Measurements from ENCODE around the gene EDN1.

Gene EDN1

DNA sequence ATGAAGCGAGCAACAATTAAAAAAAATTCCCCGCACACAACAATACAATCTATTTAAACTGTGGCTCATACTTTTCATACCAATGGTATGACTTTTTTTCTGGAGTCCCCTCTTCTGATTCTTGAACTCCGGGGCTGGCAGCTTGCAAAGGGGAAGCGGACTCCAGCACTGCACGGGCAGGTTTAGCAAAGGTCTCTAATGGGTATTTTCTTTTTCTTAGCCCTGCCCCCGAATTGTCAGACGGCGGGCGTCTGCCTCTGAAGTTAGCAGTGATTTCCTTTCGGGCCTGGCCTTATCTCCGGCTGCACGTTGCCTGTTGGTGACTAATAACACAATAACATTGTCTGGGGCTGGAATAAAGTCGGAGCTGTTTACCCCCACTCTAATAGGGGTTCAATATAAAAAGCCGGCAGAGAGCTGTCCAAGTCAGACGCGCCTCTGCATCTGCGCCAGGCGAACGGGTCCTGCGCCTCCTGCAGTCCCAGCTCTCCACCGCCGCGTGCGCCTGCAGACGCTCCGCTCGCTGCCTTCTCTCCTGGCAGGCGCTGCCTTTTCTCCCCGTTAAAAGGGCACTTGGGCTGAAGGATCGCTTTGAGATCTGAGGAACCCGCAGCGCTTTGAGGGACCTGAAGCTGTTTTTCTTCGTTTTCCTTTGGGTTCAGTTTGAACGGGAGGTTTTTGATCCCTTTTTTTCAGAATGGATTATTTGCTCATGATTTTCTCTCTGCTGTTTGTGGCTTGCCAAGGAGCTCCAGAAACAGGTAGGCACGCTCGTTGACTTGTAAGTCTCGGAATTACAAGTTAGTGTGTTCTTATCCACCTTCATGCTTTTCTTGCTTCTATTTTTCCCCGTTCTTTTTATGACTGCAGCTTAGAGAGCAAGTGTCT lies at the start of gene EDN1:
EDN1 (plus strand) TSS at position 429 of the 888 bp plus-strand sequence; CDS start at position 698, 269 bp downstream.
- peak; percentile 39 for DNase-seq

DNA sequence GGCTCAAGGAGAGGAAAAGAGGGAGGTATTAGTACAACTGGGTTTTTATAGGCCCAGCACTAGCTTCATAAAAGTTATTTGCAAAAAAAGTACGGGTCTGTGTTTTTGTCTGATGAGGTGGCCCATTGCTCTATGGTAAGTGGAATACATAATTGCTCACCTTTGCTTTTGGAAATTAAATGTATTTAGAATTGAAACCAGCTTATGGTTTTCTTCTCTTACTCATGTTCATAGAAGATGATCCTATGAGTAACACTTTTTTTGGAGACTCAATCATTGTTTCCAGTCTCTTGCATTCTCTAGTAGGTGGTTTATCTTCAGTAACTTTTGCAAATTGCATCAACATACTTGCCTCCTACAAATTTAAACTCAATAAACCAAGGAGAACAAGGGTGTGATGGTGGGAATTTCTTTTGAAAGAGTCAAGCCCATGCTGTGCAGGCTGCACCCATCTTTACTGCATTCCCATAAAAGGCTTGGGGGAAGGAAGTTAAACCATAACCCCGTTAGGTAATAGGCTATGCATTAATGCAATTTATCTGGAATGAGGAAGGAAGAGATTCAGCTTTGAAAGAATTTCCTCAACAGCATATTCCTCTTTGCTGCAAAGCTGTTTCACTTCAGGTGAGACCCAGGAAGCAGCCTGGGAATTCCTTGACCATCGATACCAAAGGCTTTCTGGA lies 48.5 kb upstream of the EDN1 start:
- no peak for DNase-seq

DNA sequence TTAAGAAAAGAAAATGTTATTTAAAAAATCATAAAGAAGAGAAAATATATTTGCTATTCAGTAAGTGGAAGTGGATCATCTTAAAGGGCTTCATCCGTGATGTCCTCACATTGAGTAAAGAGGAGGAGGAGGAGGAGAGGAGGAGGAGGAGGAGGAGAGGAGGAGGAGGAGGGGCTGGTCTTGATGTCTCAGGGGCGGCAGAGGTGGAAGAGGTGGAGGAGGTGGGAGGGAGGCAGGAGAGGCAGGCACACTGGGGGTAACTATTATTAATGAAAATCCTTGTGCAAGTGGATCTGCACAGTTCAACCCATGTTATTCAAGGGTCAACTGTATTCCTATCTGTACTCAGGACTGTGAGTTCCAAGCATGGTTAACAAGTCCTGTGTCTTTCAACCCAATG lies 47.0 kb upstream of the EDN1 start:
- DNase-seq: no peak

DNA sequence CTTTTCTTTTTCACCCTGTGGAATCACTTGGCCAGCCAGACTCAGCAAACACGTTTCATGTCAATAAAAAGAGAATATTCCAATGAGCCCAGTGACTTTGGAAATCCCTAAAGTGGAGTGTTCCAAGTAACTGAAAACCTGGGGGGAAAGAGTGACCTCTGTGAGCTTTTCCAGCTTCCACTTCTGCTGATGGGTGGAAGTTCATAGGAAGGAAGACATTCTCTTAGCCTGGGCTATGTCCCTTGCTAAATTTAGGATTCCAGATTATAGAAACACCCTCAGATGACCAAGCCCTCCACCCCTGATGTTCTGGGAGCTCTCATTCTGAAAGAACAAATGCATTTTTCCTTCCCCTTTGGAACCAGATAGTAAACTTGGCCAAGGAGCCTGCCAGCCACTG lies 44.8 kb upstream of the EDN1 start:
- no peak for DNase-seq

DNA sequence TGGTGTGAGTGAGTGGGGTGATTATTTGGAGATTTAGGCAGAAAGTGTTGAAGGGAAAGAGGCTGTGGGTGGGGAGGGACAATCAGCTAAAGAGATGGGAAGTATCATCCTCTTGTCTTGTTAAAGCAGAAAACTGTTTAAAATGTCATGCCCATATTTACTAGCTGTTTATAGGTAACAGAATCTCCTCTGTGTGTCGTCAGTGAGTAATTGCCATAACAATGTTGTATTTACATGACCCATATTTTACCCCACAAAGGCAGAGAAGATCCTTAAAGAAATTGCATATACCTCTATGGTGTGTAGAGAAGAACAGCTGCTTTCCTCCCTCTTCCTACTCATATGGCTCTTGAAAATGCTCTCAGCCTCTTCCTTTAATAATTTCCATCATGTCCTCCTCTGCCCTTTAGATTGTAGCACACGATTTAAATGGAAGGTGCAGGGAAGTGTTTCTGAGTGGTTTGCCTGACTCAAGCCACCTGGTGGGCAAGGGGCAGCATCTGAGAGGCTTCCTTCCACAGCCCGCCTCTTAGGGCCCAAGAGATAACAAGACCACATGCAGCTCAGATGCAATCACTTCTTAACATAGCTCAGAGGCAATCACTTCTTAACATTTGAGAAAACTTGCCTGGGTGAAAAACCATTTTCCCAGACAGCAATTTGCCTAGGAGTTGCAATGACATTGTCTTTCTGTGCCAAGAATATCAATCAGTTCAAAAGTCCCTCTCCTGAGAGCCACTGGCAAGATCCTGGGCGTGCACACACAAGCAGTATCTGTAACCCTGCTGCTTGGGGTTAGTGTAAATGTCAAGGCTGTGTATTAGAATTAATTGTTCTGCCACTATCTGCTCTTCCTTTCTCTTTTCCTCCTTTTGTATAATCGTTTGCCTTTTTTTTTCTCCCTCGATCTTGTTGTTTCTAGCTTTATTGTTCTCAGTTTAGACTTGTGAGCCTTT lies 44.1 kb upstream of the EDN1 start:
- no peak for DNase-seq

DNA sequence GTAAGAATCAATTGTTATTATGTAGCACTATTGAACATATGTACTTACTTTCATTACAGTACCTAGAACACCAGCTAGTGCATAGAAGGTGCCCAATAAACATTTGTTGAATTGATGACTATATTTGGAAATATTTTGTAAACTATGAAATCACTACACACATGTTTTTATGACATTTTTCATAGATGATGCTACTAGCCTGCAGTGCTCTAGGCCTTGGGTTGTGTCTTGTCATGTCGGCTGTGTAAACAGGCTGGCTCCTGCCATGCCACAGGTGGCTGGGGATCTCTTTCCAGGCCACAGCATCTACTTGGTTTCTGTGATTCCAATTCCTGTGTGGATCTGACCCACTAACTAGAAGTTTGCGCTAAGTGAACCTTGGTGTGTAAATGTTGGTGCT lies 43.3 kb upstream of the EDN1 start:
- no peak for DNase-seq

DNA sequence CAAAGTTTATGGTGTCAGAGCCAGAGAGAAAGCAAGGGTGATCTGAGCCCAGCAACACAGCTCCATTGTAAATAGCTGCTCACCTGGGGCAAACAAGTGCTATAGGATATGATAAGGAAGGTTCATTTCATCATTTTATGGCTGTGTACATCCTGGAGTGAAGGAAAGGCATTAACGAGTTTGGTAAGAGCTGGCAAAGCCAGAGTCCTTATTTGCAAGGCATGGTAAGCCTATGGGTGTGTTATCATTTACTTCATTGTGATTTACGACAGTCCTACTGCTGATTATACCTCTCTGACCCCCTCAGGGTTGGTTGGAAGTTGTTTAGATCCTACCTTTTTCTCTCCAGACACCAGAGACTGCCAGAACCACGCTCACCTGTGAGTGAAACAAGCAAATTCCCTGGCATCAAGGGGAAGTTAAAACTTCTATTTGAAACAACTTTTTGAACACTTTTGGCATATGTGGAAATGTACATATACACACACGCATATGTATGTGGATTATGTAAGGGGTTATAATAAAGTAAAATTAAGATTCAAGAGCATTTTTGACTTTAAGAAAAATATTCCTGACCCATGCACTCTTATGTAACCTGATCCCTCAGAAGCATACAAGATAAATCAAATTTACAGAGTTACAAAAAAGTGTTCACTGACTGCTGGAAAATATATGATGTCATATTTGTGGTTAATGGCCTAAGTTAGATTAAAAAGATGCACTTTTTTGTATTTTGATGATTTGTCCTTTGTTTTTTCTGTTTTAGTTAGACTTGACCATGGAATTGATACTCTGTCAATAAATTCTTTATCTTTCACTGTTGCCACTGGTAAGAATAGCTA lies 40.4 kb upstream of the EDN1 start:
- no peak for DNase-seq

DNA sequence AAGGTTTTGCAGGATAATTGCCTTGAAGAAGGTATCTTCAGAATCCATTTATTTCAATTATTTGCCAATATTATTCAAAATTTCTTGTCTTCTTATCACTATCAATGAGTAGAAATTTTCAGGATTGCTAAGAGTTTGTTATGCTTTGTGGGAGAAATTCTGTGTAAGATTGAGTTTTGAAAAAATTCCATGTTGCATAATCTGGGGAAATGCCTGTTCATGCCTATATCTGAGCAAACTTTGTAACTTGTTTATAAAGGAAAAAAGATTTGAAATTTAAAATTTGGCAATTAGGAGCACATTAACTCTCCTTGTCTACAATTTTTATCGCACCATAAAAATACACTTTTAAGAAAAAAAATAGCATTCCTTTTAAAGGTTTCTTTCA lies 39.8 kb upstream of the EDN1 start:
- no peak for DNase-seq

DNA sequence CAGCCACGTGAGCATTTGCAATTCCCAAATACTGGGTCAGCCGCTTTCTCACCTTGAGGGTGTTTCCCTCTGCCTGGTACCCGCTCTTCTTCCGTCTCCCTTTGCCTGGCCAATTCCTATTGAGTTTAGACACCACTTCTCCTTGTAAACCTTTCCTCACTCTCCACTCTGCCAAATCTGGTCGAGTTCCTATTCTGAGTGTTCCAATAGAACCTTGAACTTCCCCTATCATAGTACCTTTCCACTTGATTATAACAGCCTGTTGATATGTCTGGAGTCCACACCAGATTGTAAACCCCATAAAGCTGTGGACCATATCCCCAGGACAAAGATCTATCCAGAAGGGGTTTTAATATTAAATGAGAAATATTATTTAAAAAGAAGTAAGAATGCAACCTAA lies 36.0 kb upstream of the EDN1 start:
- no peak for DNase-seq

DNA sequence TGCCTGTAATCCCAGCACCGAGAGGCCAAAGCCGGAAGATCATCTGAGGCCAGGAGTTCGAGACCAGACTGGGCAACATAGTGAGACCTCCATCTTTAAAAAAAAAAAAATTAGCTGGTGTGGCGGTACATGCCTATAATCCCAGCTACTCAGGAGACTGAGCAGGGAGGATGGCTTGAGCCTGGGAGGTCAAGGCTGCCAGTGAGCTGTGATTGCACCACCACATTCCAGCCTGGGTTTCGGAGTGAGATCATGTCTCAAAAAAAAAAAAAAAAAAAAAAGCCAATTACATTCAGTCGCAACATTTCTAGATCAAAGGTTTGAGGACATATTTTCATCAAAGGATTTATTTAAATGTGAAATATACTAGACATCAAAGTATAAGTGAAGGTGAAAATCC lies 32.0 kb upstream of the EDN1 start:
- no peak for DNase-seq

DNA sequence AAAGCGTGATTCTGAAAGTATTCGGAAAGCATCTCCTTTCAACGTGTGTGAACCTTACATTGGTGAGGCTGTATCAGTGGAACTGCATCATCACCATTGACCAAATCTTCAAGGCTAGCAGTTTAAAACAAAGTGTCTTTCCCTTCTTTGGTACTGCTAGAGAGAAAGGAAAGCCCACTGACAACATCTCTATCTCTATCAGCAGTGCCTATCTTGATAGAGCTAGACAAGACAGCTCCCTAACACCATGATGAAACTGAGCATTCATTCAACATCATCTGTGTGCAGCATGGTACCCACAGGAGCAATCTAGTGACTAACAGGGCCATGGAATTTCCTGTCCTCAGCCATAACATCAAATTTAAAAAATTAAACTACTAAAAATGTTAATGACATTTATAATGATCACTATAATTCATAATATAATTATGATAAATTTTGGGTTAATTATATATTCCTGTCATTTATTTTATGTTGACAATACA lies 31.5 kb upstream of the EDN1 start:
- no peak for DNase-seq

DNA sequence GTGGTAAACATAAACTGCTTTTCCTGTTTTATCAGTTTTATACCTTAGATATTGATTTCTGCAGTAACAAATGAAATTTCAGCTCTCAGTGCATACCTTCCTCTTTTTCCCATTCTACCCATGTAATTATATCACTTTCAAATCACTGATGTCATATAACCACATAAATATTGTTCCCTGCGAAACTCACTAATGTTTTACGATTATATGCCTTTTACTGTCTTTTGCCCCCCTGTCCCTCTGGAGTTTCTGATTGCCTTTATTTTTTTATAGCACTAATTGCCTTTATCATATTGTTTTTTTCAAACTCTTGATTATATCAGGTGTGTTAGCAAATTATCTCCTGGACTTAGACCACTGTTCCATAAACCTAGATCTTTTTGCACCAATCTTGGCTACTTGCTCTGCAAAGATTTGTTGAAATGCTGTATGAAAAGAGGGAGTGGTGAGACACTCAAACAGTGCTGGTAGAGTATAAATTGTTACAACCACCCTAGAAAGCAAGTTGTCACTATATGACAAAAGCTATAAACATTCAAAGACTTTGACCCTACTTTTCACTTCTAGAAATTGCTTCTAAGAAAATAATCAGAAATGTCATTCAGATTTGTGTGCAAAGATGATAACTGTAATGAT lies 29.6 kb upstream of the EDN1 start:
- DNase-seq: no peak

DNA sequence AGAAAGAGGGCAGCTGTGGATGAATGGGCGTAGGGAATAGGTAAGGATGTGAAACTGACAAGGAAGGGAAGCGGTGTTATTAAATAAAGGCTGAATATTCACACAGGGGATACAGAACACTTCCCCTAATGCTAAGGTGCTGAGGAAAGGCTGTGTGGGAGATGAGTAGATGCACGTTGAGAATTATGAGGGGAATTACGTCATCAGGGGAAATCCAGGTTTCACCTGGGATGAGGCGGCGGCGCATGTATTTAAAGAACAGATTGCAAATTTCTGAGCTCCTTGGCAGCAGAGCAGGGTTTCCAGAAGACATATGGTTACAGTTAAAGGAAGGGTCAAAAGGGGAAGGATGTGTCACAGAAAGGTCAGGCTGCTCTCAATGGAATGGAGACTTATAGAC lies 28.7 kb upstream of the EDN1 start:
- no peak for DNase-seq

DNA sequence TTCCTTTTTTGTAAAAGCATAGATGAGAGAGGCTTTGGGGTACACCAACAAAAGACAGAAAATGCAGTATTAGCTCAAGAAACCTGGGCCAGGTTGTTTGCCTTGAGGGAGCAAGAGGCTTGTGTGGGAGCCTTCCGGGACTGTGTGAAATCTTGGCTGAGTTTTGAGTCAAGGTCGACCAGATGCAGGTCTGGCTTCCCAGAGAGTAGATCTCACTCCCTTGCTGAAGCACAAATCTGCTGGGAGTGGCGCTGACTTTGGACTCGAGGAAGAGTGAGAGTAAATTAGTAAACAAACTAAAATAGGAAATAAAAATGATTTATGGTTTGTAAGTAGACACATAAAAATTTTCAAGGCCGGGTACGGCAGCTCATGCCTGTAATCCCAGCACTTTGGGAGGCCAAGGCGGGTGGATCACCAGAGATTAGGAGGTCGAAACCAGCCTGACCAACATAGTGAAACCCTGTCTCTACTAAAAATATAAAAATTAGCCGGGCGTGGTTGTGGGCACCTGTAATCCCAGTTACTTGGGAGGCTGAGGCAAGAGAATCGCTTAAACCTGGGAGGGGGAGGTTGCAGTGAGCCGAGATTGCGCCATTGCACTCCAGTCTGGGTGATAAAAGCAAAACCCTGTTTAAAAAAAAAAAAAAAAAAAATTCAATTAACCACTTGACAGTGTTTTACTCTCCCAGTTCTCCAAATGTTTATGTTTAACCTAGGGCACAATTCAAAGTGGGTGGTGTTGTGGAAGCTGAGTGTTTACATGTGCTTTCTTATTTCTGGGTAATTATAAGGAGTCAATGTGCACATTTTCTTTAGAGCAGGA lies 27.7 kb upstream of the EDN1 start:
- no peak for DNase-seq

DNA sequence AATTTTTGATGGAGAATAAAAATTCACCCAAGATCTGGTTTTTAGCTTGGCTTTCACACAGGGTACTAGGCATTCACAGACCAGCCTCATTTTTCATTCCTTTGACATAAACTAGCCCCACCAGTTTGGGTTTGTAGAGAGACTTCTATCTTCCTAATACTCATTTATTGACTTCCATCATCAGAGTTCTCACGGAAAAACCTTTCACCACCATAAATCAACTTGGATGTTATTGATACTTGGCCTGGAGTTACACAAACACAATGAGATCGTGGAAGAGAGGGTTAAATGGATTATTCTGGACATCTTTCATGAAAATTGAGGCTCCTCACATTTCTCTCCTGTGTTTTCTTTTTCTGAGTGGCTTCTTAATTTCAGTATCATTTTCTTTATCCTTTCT lies 26.8 kb upstream of the EDN1 start:
- no peak for DNase-seq

DNA sequence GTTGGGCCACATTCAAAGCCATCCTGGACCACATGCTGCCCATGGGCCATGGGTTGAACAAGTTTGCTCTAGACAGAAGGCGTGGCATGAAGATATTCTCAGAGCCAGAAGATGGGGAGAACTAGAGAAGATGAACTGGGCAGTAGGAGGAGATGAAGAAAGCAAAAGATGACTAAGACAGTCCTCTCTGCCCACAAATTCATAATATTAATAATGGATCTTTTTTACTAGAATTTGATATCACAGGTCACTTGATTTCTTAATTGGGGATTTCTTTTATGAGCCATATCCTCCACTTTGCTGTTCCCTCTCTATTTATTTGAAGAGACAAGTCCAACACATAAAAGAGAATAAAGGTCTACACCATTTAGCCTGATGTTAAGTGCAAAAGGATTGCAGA lies 25.5 kb upstream of the EDN1 start:
- DNase-seq: no peak

DNA sequence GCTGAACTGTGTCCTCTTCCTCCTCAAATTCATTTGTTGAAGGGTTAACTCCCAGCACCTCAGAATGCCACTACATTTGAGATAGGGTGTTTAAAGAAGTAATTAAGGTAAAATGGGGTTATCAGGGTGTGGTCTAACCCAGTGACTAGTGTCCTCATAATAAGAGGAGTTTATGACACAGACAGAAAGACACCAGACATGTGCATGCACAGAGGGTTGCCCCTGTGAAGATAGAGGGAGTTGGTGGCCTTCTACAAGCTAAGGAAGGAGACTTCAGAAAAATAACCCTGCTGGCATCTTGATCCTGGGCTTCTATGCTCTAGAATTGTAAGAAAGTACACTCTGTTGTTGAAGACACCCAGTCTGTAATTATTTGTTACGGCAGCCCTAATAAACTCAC lies 24.9 kb upstream of the EDN1 start:
- DNase-seq: no peak

DNA sequence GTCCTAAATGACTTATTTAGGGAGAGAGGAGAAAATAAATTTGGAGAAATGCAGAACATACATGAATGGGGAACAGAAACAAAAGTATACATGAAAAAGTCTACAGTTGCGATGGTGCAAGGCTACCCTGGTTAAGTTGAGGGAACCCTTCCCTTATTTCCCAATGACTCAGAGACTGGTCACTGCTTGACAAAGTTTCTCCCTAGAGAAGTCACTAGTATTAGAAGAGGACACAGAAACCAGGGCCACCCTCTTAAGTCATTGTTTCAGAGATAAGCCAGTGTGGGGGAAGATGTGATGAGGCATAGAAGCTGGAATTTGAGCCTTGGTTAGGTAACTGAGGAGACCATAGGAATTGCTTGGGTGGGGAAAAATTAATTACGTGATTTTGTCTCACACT lies 24.4 kb upstream of the EDN1 start:
- no peak for DNase-seq

DNA sequence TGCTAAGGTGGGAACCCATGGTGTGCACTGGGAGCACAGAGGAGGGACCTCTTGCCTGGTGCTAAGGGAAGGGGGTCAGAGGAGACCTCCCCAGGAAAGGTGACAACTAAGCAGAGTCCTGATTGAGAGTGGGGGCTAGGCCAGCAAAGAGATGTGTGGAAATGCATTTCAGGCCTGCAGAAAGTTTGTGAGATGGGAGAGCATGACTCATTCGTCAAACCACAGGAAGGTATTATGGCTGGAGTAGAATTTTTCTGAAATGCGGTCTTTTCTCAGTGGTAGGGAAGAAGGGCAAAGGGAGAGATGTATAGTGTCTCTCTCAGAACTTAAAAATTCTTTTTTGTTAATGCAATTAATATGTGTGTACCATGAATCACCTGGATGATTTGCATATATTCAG lies 23.6 kb upstream of the EDN1 start:
- no peak for DNase-seq

DNA sequence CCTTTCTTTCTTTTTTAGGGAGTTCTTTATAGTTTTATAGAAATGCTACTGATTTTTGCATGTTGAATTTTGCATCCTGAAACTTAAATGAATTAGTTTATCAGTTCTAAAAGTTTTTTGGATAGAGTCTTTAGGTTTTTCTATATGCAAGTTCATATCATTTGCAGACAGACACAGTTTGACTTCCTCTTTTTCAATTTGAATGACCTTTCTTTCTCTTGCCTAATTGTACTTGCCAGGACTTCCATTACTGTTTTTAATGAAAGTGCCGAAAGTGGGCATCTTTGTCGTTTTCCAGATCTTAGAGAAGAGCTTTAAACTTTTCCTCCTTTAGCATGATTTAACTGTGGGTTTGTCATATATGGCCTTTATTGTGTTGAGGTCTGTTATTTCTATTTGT lies 21.1 kb upstream of the EDN1 start:
- no peak for DNase-seq
